ENCODE measurements around the gene ERLEC1. TPM values are rescaled to one million over a fixed set of nuclear protein-coding genes. Genes with fewer than 3 reads are reported as not detected.

The ERLEC1 gene
- total RNA-seq, 2 donors from 2014 or later, result 43.8 to 86.7 TPM

DNA sequence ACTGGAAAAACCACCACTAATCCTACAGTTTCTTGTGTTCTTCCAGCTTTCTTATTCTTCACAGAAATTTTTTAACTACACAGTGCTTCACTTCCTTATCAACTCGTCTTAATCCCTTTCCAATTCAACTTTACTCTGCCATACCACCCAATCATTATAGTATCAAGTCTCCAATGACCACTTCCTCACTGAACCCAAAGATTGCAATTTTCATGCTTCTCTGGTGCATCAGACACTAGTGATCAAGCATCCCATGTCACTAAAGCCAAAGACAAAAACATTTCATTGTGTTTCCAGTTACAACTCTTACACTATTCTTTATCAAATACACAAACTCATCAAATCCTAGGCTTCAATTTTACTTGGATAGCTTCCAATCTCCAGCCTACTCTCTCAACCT, 9.7 kb upstream of the ERLEC1 start:
- intact Hi-C loops (cut with DNase I), result no loop called here
- ATAC-seq, result no peak
- DNase-seq, result no peak

DNA sequence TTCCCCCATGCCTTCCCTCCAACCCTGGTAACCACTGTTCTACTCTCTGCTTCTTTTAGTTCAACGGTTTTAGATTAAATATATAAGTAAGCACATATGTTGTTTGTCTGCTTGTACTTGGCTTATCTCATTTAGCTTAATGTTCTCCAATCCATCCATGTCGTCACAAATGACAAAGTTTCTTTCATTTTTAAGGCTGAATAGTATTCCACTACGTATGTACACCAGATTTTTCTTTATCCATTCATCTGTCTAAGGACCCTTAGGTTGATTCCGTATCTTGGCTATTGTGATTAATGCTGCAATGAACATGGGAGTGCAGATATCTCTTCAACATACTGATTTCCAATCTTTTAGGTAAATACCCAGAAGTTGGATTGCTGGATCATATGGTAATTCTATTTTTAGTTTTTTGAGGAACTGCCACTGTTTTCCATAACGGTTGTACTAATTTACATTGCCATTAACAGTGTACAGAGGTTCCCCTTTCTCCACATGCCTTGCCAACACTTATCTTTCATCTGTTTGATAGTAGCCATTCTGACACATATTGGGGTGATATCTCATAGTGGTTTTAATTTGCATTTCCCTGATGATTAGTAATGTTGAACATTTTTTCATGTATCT, 8.2 kb upstream of the ERLEC1 start:
- no peaks in the 10 kb centered on the region for H3K4me1 ChIP-seq
- 69 to 78% methylated on average over 5 of the region's 5 CpGs for WGBS, 2 donors
- TF ChIP-seq, protein P1, sequence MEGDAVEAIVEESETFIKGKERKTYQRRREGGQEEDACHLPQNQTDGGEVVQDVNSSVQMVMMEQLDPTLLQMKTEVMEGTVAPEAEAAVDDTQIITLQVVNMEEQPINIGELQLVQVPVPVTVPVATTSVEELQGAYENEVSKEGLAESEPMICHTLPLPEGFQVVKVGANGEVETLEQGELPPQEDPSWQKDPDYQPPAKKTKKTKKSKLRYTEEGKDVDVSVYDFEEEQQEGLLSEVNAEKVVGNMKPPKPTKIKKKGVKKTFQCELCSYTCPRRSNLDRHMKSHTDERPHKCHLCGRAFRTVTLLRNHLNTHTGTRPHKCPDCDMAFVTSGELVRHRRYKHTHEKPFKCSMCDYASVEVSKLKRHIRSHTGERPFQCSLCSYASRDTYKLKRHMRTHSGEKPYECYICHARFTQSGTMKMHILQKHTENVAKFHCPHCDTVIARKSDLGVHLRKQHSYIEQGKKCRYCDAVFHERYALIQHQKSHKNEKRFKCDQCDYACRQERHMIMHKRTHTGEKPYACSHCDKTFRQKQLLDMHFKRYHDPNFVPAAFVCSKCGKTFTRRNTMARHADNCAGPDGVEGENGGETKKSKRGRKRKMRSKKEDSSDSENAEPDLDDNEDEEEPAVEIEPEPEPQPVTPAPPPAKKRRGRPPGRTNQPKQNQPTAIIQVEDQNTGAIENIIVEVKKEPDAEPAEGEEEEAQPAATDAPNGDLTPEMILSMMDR (IDR thresholded peaks at IDR 0.05), result no peak
- no peak for TF ChIP-seq POLR2A (IDR thresholded peaks at IDR 0.05)

More for the DNA sequence above, 9.7 kb upstream of the ERLEC1 start:
- Histone ChIP-seq H3K4me1 (no peaks in the 10 kb centered on the region), H3K4me3 (no peak overlapping the region), H3K36me3 (replicated peaks in 1 of 2; ENCODE audit: insufficient read depth in 1 of 2, low read depth in 2 of 2) (no peaks in the 10 kb centered on the region), H3K27ac (no peak overlapping the region), H3K9me3 (no peaks in the 10 kb centered on the region), H3K27me3 (no peaks in the 10 kb centered on the region)
- WGBS, 2 donors, result 64 to 78% methylated on average over 1 of the region's 1 CpG
- TF ChIP-seq POLR2A (IDR thresholded peaks at IDR 0.05), result no peak
- TF ChIP-seq, protein P1 (IDR thresholded peaks at IDR 0.05), result no peak

DNA sequence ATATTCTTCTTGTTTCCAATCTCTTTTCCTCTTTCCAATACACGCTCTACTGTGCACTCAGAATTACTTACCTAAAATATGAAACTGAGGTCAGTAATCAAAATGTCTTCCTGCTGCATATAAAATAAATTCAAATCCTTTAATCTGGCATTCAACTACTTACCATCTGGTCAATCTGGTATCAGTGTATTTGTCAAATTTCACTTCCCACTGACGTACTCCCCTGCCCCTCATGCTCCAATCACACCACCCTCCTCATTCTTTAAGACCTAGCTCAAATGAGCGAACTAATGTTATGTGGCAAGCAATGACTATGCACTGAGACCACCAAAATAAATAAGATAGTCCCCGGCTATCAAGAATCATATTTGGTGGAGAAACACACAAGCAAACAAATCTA, 6.8 kb upstream of the ERLEC1 start:
- H3K36me3 ChIP-seq (replicated peaks in 1 of 2; ENCODE audit: insufficient read depth in 1 of 2, low read depth in 2 of 2), result no peaks in the 10 kb centered on the region
- no peak for ATAC-seq
- no peaks in the 10 kb centered on the region for H3K9me3 ChIP-seq
- no peaks in the 10 kb centered on the region for H3K27me3 ChIP-seq
- no peak for DNase-seq
- H3K4me3 ChIP-seq, result no peak overlapping the region
- peaks cover 14% of the 10 kb centered on the region for H3K4me1 ChIP-seq
- intact Hi-C loops (cut with DNase I), result no loop called here
- H3K27ac ChIP-seq, result no peak overlapping the region
- 84 to 91% methylated on average over 4 of the region's 4 CpGs for WGBS, 2 donors
- no peak for TF ChIP-seq POLR2A (IDR thresholded peaks at IDR 0.05)
- TF ChIP-seq, protein P1 (IDR thresholded peaks at IDR 0.05), result no peak

More for the DNA sequence above, 8.2 kb upstream of the ERLEC1 start:
- H3K27me3 ChIP-seq, result no peaks in the 10 kb centered on the region
- no peaks in the 10 kb centered on the region for H3K36me3 ChIP-seq (replicated peaks in 1 of 2; ENCODE audit: insufficient read depth in 1 of 2, low read depth in 2 of 2)
- intact Hi-C loops (cut with DNase I), result no loop called here
- ATAC-seq (no peak), DNase-seq (no peak)
- no peaks in the 10 kb centered on the region for H3K9me3 ChIP-seq
- no peak overlapping the region for H3K4me3 ChIP-seq
- H3K27ac ChIP-seq, result no peak overlapping the region

DNA sequence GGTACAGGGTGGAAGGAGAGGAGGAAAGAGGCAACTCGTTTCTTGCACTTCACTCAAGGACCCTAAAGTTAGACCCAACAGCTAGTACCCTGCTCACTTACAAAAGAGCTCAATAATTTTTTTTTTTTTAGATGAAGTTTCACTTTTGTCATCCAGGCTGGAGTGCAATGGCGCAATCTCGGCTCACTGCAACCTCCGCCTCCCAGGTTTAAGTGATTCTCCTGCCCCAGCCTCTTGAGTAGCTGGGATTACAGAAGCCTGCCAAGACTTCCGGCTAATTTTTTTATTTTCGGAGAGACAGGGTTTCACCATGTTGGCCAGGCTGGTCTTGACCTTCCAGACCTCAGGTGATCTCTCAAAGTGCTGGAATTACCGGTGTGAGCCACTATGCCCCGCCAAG, 4.2 kb upstream of the ERLEC1 start:
- no peak overlapping the region for H3K4me3 ChIP-seq
- WGBS, 2 donors, result 78 to 80% methylated on average over 8 of the region's 8 CpGs
- H3K27me3 ChIP-seq, result no peaks in the 10 kb centered on the region
- ATAC-seq, result no peak
- H3K36me3 ChIP-seq (replicated peaks in 1 of 2; ENCODE audit: insufficient read depth in 1 of 2, low read depth in 2 of 2), result no peaks in the 10 kb centered on the region
- no peaks in the 10 kb centered on the region for H3K9me3 ChIP-seq
- H3K4me1 ChIP-seq, result peaks cover 24% of the 10 kb centered on the region
- intact Hi-C loops (cut with DNase I), result no loop called here
- no peak overlapping the region for H3K27ac ChIP-seq
- no peak for DNase-seq
- no peak for TF ChIP-seq POLR2A (IDR thresholded peaks at IDR 0.05)
- TF ChIP-seq, protein P1 (IDR thresholded peaks at IDR 0.05), result no peak

DNA sequence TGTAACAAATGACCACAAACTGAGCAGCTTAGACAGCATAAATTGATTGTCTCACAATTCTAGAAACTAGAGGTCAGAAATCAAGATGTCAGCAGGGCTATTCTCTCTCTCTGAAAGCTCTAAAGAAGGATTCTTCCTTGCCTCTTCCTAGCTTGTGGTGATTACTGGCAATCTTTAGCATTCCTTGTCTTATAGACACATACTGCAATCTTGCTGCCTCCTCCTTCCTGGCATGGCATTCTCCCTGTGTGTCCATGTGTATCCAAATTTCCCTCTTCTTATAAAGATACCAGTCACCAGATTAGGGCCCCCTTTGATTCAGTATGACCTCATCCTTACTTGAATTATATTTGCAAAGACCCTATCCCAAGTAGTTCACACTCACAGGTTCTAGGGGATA, 2.4 kb upstream of the ERLEC1 start:
- Histone ChIP-seq H3K27me3 (no peaks in the 10 kb centered on the region), H3K9me3 (no peaks in the 10 kb centered on the region), H3K36me3 (replicated peaks in 1 of 2; ENCODE audit: insufficient read depth in 1 of 2, low read depth in 2 of 2) (no peaks in the 10 kb centered on the region), H3K4me1 (peaks cover 40% of the 10 kb centered on the region), H3K27ac (no peak overlapping the region), H3K4me3 (no peak overlapping the region)
- intact Hi-C loops (cut with DNase I), result no loop called here
- no peak for DNase-seq
- TF ChIP-seq, protein P1 (IDR thresholded peaks at IDR 0.05), result no peak
- ATAC-seq, result no peak

All from body of pancreas (tissue), 4 donors.